ENCODE data around the gene CARS2.

- TF ChIP-seq POLR2A (IDR thresholded peaks at IDR 0.05; ENCODE audit: low read depth, low read length), result no peak
- TF ChIP-seq POLR2AphosphoS5 (IDR thresholded peaks at IDR 0.05; ENCODE audit: low read depth, low read length), result no peak
These were observed 28.0 kb downstream of the CARS2 start for GRCh38 chr13:110677731-110678545.

Measured in GM12891 (cell line).